ENCODE data around the gene CAND1.

The CAND1 gene

DNA sequence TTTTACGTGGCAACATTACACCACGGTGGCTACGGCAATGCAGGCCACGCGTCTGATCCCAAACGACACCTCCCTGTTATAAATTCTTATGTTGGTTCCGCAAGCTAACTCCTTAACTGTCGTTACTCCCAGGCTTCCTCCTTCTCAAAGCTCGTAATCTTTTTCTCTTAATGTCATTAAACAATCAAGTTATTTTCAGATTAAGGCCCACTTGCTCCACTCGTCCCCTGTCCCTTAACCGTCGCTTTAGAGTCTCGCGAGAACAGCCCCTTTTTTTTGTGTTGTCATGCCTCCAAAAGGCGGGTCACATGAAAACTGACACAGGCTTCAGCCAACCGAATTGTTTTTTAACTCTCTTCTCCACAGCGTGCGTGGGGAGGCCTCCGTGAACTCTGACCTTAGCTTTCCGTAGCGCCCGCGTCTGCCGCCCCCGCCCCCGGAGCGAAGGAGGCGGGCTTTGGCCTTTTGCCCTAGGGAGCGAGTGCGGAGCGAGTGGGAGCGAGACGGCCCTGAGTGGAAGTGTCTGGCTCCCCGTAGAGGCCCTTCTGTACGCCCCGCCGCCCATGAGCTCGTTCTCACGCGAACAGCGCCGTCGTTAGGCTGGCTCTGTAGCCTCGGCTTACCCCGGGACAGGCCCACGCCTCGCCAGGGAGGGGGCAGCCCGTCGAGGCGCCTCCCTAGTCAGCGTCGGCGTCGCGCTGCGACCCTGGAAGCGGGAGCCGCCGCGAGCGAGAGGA is at the start of gene CAND1:
TSS of gene CAND1 (plus strand) at position 463 of the 737 bp plus-strand sequence. CDS start 360 bp downstream, outside the sequence.
- DNase-seq (ENCODE audit: low read depth in 2 of 2), result peak; percentile 85 to 92

DNA sequence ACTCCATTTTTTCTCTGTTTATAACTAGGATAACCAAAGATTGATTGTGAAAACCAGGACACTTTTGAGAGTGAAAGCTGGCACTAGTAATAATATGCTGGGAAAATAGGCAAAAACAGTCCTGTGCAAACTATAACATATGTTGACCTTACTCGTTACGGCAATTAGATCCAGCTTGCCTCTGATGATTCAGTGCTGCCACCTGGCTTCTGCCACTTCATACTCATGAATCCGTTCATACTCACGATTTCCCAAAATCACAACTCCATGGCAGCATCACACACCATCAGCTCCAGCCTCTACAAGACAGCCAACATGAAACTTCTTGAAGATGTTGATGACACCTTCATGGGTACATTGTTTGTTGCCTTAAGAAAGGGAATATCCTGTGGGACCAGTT is 49.1 kb upstream of the CAND1 start:
- no peak for DNase-seq (ENCODE audit: low read depth in 2 of 2)

DNA sequence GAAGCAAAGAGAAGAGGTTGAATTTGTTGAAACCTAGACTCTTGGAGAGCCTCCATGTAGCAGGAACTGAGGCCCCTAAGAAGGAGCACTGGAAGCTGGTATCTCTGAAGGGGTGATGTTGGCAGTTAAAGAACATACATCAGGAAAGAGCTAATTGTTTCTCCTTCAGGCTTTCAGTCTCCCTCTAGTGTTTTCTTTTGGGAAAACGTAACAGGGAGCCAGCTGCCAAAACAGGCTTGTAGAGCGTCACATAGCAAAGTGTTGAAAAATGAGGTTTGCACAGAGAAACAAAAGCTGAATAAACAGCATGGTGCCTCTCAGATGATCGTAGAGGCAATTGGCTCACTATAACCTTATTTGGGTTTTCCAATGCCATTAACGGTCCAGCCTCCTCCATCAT is 46.9 kb upstream of the CAND1 start:
- DNase-seq (ENCODE audit: low read depth in 2 of 2), result no peak

GRCh38 chr12:67223225-67223624 is 45.9 kb upstream of the CAND1 start:
- no peak for DNase-seq (ENCODE audit: low read depth in 2 of 2)

DNA sequence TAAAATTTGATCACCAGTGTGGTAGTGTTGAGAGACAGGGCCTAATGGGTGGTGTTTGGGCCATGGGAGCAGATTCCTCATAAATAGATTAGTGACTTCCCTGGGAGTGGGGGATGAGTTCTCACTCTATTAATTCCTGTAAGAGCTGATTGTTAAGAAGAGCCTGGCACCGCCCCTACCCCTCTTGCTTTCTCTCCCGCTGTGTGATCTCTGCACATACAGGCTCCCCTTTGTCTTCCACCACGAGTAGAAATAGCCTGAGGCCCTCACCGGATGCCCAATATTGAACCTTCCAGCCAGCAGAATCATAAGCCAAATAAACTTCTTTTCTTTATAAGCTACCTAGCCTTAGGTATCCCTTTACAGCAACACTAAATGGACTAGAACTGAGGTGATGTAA is 31.9 kb upstream of the CAND1 start:
- no peak for DNase-seq (ENCODE audit: low read depth in 2 of 2)

GRCh38 chr12:67239061-67239460 is 30.1 kb upstream of the CAND1 start:
- no peak for DNase-seq (ENCODE audit: low read depth in 2 of 2)

DNA sequence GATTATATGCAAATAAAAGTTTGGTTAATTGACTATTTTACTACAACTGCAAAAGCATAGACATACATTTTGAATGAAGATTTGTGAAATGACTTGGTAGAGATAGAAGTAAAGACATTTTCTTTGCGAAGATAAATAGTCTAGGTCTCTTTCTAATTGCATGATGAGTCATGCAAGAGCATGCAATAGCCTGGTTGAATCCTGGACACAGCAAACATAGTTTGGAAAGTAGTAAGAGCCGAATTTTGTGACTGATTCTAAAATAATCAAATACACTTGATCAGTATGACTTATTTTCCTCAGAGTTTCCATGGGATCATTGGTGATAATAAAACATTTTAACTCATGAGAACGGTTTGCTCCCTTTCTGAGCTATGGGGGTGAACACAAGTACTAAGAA is 27.7 kb upstream of the CAND1 start:
- DNase-seq (ENCODE audit: low read depth in 2 of 2), result no peak

DNA sequence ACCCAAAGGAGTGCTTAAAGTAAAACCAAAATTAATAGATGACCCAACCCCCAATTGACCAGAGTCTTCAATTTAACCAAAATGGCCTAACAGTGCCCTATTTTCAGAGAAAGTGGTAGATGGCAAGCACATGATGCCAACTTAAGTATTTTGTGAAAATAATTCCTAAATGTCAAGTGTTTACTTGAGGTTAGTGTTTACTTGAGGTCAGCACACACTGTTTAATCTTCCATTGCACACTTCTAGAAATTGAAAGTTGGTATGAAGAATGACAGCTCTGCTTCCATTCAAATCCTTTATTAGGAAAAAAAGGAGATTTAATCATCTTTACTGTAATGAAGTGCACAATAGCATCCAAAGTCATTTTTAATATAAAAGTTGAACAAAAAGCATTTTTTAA is 25.9 kb upstream of the CAND1 start:
- no peak for DNase-seq (ENCODE audit: low read depth in 2 of 2)

DNA sequence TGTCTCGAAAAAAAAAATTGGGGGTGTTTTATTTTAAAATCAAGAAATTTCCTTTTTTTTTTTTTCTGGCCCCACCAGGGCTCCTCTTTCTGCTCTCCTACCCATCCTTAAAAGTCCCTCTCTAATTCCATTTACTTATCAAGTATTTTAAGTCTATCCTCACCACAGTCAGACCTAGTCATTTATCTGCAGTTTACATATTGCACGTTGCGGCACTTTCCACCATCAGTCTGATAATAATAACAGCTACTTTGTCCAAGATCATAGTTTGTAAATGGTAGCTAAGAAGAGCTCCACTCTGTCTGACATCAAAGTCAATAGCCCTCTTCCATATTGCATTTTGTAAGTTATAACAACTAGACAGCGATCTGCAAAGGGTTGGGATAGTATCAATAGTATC is 23.6 kb upstream of the CAND1 start:
- no peak for DNase-seq (ENCODE audit: low read depth in 2 of 2)

GRCh38 chr12:67251012-67251411 is 18.1 kb upstream of the CAND1 start:
- no peak for DNase-seq (ENCODE audit: low read depth in 2 of 2)

- no peak for DNase-seq (ENCODE audit: low read depth in 2 of 2)
These were observed 14.7 kb upstream of the CAND1 start for GRCh38 chr12:67254372-67255026.

GRCh38 chr12:67256649-67257048 is 12.5 kb upstream of the CAND1 start:
- no peak for DNase-seq (ENCODE audit: low read depth in 2 of 2)

- no peak for DNase-seq (ENCODE audit: low read depth in 2 of 2)
These were observed 5.7 kb upstream of the CAND1 start for GRCh38 chr12:67263471-67263870.

DNA sequence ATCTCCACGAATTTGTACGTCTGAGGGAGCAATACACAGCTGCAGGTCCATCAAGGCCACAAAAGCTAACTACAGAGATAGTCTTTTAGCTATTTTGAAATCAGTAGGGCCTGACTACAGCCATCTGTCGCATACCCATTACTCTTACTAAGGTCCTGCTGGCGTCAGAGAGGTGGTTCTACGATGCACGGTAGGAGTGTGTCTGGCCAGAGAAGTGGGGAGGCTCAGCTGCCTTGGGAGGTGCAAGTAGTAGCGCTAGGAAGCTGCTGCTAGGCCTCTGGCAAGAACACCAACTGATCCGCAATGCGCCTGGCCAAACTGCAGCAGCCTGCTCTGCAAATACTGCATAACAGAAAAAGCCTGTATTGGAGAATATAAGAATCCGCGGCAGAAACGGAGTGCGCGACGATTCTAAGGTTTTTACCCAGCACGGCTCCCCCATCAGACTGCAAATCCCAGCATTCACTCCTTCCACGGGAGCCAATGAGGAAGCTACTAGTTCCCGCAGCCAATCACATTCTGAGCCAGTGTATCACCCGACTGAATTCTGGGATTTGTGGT is 743 bp upstream of the CAND1 start:
- DNase-seq (ENCODE audit: low read depth in 2 of 2), result peak; percentile 52 to 61

DNA sequence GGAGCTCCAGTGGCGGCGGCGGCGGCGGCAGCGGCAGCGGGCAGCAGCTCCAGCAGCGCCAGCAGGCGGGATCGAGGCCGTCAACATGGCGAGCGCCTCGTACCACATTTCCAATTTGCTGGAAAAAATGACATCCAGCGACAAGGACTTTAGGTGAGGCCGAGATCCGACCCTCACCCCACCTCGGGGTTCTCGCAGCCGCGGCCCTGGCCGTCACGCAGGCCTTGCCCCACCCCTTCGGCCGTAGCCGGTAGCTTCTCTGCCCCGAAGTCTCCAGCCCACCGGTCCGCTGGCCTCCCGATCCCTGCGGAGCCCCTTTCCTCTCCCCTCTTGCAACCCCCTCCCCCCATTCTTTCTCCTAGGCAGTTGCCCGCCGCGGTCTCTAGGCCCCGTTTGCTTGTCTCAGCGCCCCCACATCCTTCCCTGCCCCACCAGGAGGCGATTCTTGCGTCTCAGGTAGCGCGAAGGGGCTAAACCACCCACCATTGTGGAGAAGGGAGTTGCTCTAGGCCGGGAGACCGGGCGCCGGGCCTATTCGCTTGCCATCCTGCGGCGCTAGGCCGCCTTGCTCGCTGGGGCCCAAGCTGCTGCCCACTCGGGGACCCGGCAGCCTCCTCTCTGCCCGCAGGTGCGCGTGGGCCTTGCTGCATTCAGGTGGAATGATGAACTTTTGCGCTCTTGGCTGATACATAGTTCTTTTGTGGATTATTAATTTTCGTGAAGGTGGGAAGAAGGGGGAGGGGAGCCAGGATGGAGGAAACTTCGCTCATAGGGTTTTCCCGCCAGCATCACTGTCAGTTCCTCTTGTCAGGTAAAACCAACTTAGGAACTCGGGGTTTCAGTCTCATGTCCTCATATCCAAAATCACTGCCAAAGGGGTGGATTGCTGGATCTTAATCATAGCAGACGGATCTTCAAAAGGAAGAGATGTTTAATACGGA is 745 bp downstream of the CAND1 start:
- DNase-seq (ENCODE audit: low read depth in 2 of 2), result peak; percentile 26 to 31

DNA sequence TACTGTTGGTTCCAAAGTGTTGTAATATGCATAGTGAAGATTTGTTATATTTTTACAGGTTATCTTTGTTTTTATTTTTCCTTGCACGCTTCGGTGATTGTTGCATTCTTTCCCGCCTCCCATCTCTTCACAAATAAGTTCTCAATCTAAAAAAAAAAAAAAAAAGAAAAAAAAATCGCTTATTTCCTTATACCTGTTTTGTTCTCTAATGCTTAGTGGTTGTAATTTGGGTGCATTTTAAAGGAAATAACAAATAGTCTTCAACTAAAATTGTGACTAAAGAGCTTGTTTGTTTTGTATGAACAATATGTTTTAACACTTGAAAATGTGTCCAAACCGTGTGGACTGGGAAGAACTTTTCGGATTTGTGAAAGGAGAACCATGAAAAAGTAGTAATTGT is 1.5 kb downstream of the CAND1 start:
- no peak for DNase-seq (ENCODE audit: low read depth in 2 of 2)

DNA sequence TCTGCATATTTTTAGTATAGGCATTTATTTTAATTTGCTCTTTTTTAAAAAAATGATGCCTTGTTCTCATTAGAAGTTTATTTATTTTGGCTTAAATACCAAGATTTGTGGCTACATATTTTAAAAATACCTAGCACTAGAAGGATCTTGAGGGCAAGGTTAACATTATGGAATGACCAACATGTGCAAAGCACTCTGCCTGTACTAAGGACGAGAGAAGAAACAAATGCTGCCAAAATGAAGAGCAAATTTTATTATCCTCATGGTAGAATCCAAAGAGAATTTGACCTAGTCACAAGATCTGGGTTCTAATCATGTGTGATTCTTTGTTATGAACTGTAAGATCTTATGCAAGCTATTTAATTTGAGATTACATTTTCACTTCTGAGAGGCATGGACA is 2.8 kb downstream of the CAND1 start:
- DNase-seq (ENCODE audit: low read depth in 2 of 2), result no peak

DNA sequence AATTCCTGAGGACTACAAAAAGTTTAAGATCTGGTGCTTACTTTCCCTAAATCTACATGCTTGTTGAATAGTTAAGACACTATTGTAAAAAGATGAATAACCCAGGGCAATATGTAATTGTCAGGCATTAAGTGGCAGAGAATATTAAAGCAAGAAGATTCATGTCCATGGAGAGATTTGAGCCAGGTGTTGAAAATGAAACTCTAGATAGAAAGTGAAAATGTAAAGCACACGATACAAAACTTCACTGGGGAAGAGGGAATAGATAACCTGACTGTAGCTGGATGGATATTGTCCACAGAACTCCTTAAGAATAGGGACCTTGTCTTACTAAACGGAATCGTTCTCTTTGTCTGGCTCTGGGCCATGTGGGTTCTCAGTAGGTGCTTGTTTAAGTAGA is 5.0 kb downstream of the CAND1 start:
- no peak for DNase-seq (ENCODE audit: low read depth in 2 of 2)

GRCh38 chr12:67275380-67275913 is 6.3 kb downstream of the CAND1 start:
- no peak for DNase-seq (ENCODE audit: low read depth in 2 of 2)

DNA sequence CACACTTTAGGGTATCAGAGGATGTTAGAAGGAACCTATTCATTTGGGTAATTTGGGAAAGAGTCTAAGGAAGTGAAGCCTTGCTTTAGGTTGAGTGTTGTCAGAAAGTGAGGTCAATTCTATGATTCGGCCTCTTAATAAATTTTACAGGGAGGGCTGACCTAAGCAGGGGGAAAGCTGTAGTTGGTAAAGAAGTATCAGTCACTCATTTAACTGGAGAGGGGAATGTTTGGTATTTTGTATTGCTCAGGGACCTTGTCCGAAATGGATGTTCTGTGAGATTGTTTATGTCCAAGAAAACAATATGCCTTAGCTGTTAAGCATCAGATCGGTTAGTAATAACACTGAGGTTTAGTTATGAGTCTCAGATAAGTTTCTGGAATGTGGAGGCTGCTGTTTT is 7.3 kb downstream of the CAND1 start:
- no peak for DNase-seq (ENCODE audit: low read depth in 2 of 2)

DNA sequence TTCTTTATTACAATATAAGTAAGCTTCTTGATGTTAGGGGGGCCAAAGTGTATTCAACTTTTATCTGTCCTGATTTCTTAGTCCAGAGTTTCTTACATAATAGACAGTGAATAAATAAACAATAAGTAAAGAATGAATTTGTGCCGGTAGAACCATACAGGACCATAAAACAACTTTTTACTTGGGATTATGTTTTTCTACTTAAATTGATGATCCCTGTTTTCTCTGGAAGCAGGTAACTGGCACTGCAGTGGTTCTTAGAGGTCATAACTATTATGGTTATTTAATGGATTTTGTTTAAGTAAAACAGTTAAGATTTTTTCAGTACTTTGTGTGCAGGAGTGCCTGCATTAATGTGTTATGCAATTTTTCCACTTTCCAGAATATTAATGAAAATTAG is 10.5 kb downstream of the CAND1 start:
- no peak for DNase-seq (ENCODE audit: low read depth in 2 of 2)

- DNase-seq (ENCODE audit: low read depth in 2 of 2), result no peak
These were observed 10.9 kb downstream of the CAND1 start for GRCh38 chr12:67280088-67280487.
